Measurements from ENCODE around the gene TSKS.
A peak's percentile ranks its signal among the peaks of the same experiment; 100 is the strongest.
"Not testable (repeated sequence)": the region's sequence is repeated elsewhere in the genome, so short reads cannot be mapped to it uniquely, and the experiment has no call there.

Gene TSKS

DNA sequence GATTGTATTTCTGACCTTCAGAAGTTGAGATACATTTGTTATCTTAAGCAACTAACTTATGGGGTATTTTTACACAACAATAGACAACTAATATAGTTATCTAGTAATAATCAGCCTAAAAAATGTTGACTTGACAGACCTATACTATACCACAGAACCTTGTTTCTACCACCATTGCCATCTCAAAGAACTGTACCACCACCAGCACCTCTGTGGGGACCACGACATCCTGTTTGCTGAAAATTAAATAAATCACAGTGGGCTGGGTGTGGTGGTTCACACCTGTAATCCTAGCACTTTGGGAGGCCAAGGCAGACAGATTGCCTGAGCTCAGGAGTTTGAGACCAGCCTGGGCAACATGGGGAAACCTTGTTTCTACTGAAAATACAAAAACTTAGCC is 24.0 kb downstream of the TSKS start:
- Histone ChIP-seq H3K27ac (ENCODE audit: low read depth, low read length) (no peak overlapping the region), H4K8ac (ENCODE audit: low read depth, low read length) (no peak overlapping the region), H3K4me2 (ENCODE audit: low read length) (no peak overlapping the region), H3K4ac (ENCODE audit: low read depth, low read length) (no peak overlapping the region), H3K79me1 (ENCODE audit: low read length) (no peaks in the 10 kb centered on the region), H3K18ac (ENCODE audit: low read length) (no peak overlapping the region), H2BK120ac (ENCODE audit: low read depth, low read length) (no peak overlapping the region), H3K9ac (ENCODE audit: low read length) (no peak overlapping the region), H2BK15ac (replicated peaks; ENCODE audit: low read depth) (no peak overlapping the region), H3K36me3 (ENCODE audit: control insufficient read depth, insufficient read depth, low read length) (no peaks in the 10 kb centered on the region), H3K79me2 (ENCODE audit: control insufficient read depth, insufficient read depth, low read length) (no peaks in the 10 kb centered on the region), H3K27me3 (ENCODE audit: insufficient read depth, low read length, poor library complexity) (no peaks in the 10 kb centered on the region), H3K23ac (ENCODE audit: low read length) (no peak overlapping the region), H3K56ac (ENCODE audit: low read length) (no peak overlapping the region), H3K4me1 (ENCODE audit: control insufficient read depth, low read depth, low read length) (no peaks in the 10 kb centered on the region), H4K5ac (ENCODE audit: low read length) (no peak overlapping the region), H2AK5ac (ENCODE audit: low read length) (no peak overlapping the region), H3K4me3 (ENCODE audit: low read length) (no peak overlapping the region), H2BK5ac (ENCODE audit: low read length) (no peak overlapping the region)
- no CpG with 5 or more reads among the region's 1 CpG for WGBS (ENCODE audit: extremely low coverage, insufficient coverage, low lambda C conversion rate)
- no peak for DNase-seq

DNA sequence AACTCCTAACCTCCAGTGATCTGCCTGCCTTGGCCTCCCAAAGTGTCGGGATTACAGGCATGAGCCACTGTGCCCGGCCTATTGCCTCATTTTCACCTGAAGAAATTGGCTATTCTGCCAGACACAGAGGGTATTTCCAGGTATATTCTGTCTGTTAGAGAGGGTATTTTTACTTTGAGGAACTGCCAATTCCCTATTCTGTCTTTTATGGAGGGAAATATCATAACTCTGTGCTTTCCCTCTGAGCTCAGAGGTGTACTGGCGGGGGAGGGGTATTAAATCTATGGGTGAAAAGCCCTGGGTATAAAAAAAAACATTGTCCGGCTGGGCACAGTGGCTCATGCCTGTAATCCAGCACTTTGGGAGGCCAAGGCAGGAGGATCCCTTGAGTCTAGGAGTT is 24.8 kb downstream of the TSKS start:
- Histone ChIP-seq H2AK5ac (ENCODE audit: low read length) (no peak overlapping the region), H3K27me3 (ENCODE audit: insufficient read depth, low read length, poor library complexity) (no peaks in the 10 kb centered on the region), H3K4ac (ENCODE audit: low read depth, low read length) (no peak overlapping the region), H2BK120ac (ENCODE audit: low read depth, low read length) (no peak overlapping the region), H4K8ac (ENCODE audit: low read depth, low read length) (no peak overlapping the region), H4K5ac (ENCODE audit: low read length) (no peak overlapping the region), H3K9ac (ENCODE audit: low read length) (no peak overlapping the region), H3K18ac (ENCODE audit: low read length) (no peak overlapping the region), H3K4me3 (ENCODE audit: low read length) (no peak overlapping the region), H3K4me2 (ENCODE audit: low read length) (no peak overlapping the region), H3K79me1 (ENCODE audit: low read length) (no peaks in the 10 kb centered on the region), H3K79me2 (ENCODE audit: control insufficient read depth, insufficient read depth, low read length) (no peaks in the 10 kb centered on the region), H3K56ac (ENCODE audit: low read length) (no peak overlapping the region), H2BK5ac (ENCODE audit: low read length) (no peak overlapping the region), H3K27ac (ENCODE audit: low read depth, low read length) (no peak overlapping the region), H3K23ac (ENCODE audit: low read length) (no peak overlapping the region), H3K4me1 (ENCODE audit: control insufficient read depth, low read depth, low read length) (no peaks in the 10 kb centered on the region), H2BK15ac (replicated peaks; ENCODE audit: low read depth) (no peak overlapping the region), H3K36me3 (ENCODE audit: control insufficient read depth, insufficient read depth, low read length) (no peaks in the 10 kb centered on the region)
- no CpG with 5 or more reads among the region's 4 CpGs for WGBS (ENCODE audit: extremely low coverage, insufficient coverage, low lambda C conversion rate)
- no peak for DNase-seq

DNA sequence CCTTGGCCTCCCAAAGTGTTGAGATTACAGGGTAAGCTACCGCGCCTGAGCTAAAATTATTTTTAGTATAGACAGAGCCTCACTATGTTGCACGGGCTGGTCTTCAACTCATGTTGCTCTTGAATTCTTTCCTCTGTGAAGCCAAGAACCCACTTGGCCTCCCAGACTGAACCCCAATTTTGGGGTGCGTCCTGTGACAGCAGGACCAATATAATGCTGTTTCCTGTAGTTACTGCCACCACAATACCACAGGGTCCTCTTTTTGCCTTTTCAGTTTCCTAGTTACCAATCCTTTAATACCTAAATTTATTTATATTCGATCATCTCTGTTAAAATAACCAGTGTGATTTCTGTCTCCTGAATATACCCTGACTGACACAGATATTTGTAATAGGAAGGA is 32.9 kb downstream of the TSKS start:
- no peak overlapping the region for H2BK15ac ChIP-seq (replicated peaks; ENCODE audit: low read depth)
- no peak overlapping the region for H2AK5ac ChIP-seq (ENCODE audit: low read length)
- H4K5ac ChIP-seq (ENCODE audit: low read length) = no peak overlapping the region
- no peak overlapping the region for H2BK120ac ChIP-seq (ENCODE audit: low read depth, low read length)
- H3K79me2 ChIP-seq (ENCODE audit: control insufficient read depth, insufficient read depth, low read length) = no peaks in the 10 kb centered on the region
- H3K9ac ChIP-seq (ENCODE audit: low read length) = no peak overlapping the region
- no peaks in the 10 kb centered on the region for H3K79me1 ChIP-seq (ENCODE audit: low read length)
- H2BK5ac ChIP-seq (ENCODE audit: low read length) = no peak overlapping the region
- H3K27me3 ChIP-seq (ENCODE audit: insufficient read depth, low read length, poor library complexity) = no peaks in the 10 kb centered on the region
- no peaks in the 10 kb centered on the region for H3K4me1 ChIP-seq (ENCODE audit: control insufficient read depth, low read depth, low read length)
- H3K23ac ChIP-seq (ENCODE audit: low read length) = no peak overlapping the region
- 100% methylated on average over 1 of the region's 5 CpGs for WGBS (ENCODE audit: extremely low coverage, insufficient coverage, low lambda C conversion rate)
- H4K8ac ChIP-seq (ENCODE audit: low read depth, low read length) = no peak overlapping the region
- DNase-seq = no peak
- no peak overlapping the region for H3K4me2 ChIP-seq (ENCODE audit: low read length)
- H3K18ac ChIP-seq (ENCODE audit: low read length) = no peak overlapping the region
- no peak overlapping the region for H3K27ac ChIP-seq (ENCODE audit: low read depth, low read length)
- no peak overlapping the region for H3K56ac ChIP-seq (ENCODE audit: low read length)
- no peak overlapping the region for H3K4me3 ChIP-seq (ENCODE audit: low read length)
- no peaks in the 10 kb centered on the region for H3K36me3 ChIP-seq (ENCODE audit: control insufficient read depth, insufficient read depth, low read length)
- H3K4ac ChIP-seq (ENCODE audit: low read depth, low read length) = no peak overlapping the region

DNA sequence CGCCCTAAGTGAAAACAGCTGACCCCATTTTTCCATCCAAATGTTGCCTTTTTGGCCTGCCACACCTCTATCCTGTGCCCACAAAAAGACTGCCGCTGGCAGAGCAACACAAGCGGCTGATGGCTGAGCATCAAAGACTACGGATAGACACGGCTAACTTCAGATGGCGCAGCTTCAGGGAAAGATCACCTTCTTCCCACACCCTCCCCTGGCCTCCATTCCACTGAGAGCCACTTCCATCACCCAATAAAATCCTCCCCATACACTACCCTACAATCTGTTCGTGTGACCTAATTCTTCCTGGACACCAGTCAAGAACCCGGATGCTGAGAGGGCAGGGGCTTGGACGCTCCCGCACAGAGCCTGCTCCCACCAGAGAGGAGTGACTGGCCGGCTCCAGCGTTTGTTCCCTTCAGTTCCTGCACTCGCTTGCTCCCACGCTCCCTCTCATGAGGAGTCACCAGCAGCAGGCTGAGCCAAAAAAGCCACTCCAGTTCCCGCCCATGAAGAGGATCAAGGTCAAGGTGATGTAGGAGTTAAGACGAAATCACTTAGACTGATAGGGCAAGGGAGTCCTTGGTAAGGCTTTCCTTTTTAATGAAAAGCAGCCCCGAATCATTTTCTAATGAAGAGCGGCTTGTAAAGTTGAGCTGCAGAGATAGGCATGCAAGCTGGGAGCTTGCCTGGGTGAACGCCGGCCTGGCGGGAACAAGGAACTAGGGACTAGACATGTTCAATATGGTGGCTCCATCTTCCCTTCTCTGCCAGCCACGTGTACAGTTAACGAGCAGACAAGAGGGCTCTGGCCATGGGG is 35.7 kb downstream of the TSKS start:
- Histone ChIP-seq H2BK5ac (ENCODE audit: low read length) (no peak overlapping the region), H2BK15ac (replicated peaks; ENCODE audit: low read depth) (no peak overlapping the region), H3K9ac (ENCODE audit: low read length) (no peak overlapping the region), H4K5ac (ENCODE audit: low read length) (no peak overlapping the region), H3K56ac (ENCODE audit: low read length) (no peak overlapping the region), H3K18ac (ENCODE audit: low read length) (no peak overlapping the region), H4K8ac (ENCODE audit: low read depth, low read length) (no peak overlapping the region), H3K4me3 (ENCODE audit: low read length) (no peak overlapping the region), H3K4me2 (ENCODE audit: low read length) (no peak overlapping the region), H2AK5ac (ENCODE audit: low read length) (no peak overlapping the region), H2BK120ac (ENCODE audit: low read depth, low read length) (no peak overlapping the region), H3K4ac (ENCODE audit: low read depth, low read length) (no peak overlapping the region), H3K27ac (ENCODE audit: low read depth, low read length) (no peak overlapping the region), H3K4me1 (ENCODE audit: control insufficient read depth, low read depth, low read length) (no peaks in the 10 kb centered on the region), H3K36me3 (ENCODE audit: control insufficient read depth, insufficient read depth, low read length) (no peaks in the 10 kb centered on the region), H3K79me2 (ENCODE audit: control insufficient read depth, insufficient read depth, low read length) (no peaks in the 10 kb centered on the region), H3K27me3 (ENCODE audit: insufficient read depth, low read length, poor library complexity) (no peaks in the 10 kb centered on the region), H3K23ac (ENCODE audit: low read length) (no peak overlapping the region), H3K79me1 (ENCODE audit: low read length) (no peaks in the 10 kb centered on the region)
- no peak for DNase-seq
- WGBS (ENCODE audit: extremely low coverage, insufficient coverage, low lambda C conversion rate) = no CpG with 5 or more reads among the region's 23 CpGs

DNA sequence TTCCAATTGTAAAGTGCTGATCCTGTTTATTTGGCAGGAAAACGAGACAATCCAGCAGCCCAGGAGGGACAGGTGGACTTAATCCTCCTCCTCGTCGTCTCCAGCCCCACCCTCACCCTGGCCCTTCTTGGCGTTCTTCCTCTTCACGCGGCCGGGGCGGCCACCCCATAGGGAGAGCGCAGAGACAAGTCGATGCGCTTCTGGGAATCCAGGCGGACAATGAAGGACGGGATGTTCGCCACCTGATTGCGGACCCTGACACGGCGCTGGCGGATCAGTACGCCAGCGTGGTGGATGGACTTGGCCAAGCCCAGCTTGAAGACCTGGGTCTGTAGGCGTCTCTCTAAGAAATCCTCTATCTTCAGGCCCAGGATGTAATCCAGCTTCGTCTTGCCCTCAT is 43.7 kb downstream of the TSKS start:
- H2BK15ac ChIP-seq (replicated peaks; ENCODE audit: low read depth); H3K4ac ChIP-seq (ENCODE audit: low read depth, low read length); H3K36me3 ChIP-seq (ENCODE audit: control insufficient read depth, insufficient read depth, low read length); H2BK5ac ChIP-seq (ENCODE audit: low read length); H3K18ac ChIP-seq (ENCODE audit: low read length); H3K4me2 ChIP-seq (ENCODE audit: low read length); H3K56ac ChIP-seq (ENCODE audit: low read length); H3K27ac ChIP-seq (ENCODE audit: low read depth, low read length); H3K79me1 ChIP-seq (ENCODE audit: low read length); H3K9ac ChIP-seq (ENCODE audit: low read length); H4K5ac ChIP-seq (ENCODE audit: low read length); H2AK5ac ChIP-seq (ENCODE audit: low read length); H3K4me3 ChIP-seq (ENCODE audit: low read length); DNase-seq; H3K4me1 ChIP-seq (ENCODE audit: control insufficient read depth, low read depth, low read length); H3K23ac ChIP-seq (ENCODE audit: low read length); H3K79me2 ChIP-seq (ENCODE audit: control insufficient read depth, insufficient read depth, low read length); H4K8ac ChIP-seq (ENCODE audit: low read depth, low read length); H2BK120ac ChIP-seq (ENCODE audit: low read depth, low read length); H3K27me3 ChIP-seq (ENCODE audit: insufficient read depth, low read length, poor library complexity): not testable (repeated sequence)
- no CpG with 5 or more reads among the region's 22 CpGs for WGBS (ENCODE audit: extremely low coverage, insufficient coverage, low lambda C conversion rate)

DNA sequence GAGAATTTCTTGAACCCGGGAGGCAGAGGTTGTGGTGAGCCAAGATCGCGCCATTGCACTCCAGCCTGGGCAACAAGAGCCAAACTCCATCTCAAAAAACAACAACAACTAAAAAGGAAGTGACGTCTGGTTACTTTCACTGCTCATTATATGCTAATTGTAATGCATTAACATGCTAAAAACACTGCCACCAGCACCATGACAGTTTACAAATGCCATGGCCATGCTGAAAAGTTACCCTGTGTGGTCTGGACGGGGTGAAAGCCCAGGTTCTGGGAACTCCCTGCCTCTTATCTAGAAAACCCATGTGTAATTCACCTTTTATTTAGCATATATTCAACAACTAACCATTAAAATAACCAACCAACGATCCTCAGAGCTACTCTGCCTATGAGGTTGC is 44.1 kb downstream of the TSKS start:
- Histone ChIP-seq H3K27ac (ENCODE audit: low read depth, low read length) (no peak overlapping the region), H2BK5ac (ENCODE audit: low read length) (no peak overlapping the region), H3K36me3 (ENCODE audit: control insufficient read depth, insufficient read depth, low read length) (no peaks in the 10 kb centered on the region), H3K27me3 (ENCODE audit: insufficient read depth, low read length, poor library complexity) (no peaks in the 10 kb centered on the region), H3K4me1 (ENCODE audit: control insufficient read depth, low read depth, low read length) (no peaks in the 10 kb centered on the region), H2BK120ac (ENCODE audit: low read depth, low read length) (no peak overlapping the region), H4K8ac (ENCODE audit: low read depth, low read length) (no peak overlapping the region), H2BK15ac (replicated peaks; ENCODE audit: low read depth) (no peak overlapping the region), H3K4me3 (ENCODE audit: low read length) (no peak overlapping the region), H3K4me2 (ENCODE audit: low read length) (no peak overlapping the region), H3K4ac (ENCODE audit: low read depth, low read length) (no peak overlapping the region), H2AK5ac (ENCODE audit: low read length) (no peak overlapping the region), H3K23ac (ENCODE audit: low read length) (no peak overlapping the region), H3K9ac (ENCODE audit: low read length) (no peak overlapping the region), H4K5ac (ENCODE audit: low read length) (no peak overlapping the region), H3K79me2 (ENCODE audit: control insufficient read depth, insufficient read depth, low read length) (no peaks in the 10 kb centered on the region), H3K18ac (ENCODE audit: low read length) (no peak overlapping the region), H3K56ac (ENCODE audit: low read length) (no peak overlapping the region), H3K79me1 (ENCODE audit: low read length) (no peaks in the 10 kb centered on the region)
- DNase-seq = peak; percentile 55
- no CpG with 5 or more reads among the region's 6 CpGs for WGBS (ENCODE audit: extremely low coverage, insufficient coverage, low lambda C conversion rate)
